Tibial artery (tissue), 4 donors: ENCODE measurements around the gene ZGPAT.

Source experiments
- DNase-seq, 2 donors: peaks; one replicate each; pipeline ENCODE4 v3.0.0-alpha.2; 2019
- H3K27ac ChIP-seq, 2 donors: fragments of 200-600 bp; sonication (generic) in 1 of 2; 1 replicate in 1 of 2; 2 replicates in 1 of 2; pipeline ENCODE4 v1.5.1; 2018 to 2019; ENCODE audit warnings: mild to moderate bottlenecking in 1 of 2
- H3K27me3 ChIP-seq, 2 donors: fragments of 200-600 bp; sonication (generic) in 1 of 2; one replicate each; pipeline versions ENCODE4 v1.5.1 to v1.6.0; 2016 to 2019
- H3K36me3 ChIP-seq, 3 donors: fragments of 200-600 bp; sonication (generic) in 2 of 3; one replicate each; pipeline ENCODE4 v1.5.1; 2016 to 2019; ENCODE audit warnings: mild to moderate bottlenecking in 2 of 3
- H3K4me1 ChIP-seq, 4 donors: fragments of 200-600 bp; sonication (generic) in 2 of 4; 1 replicate in 3 of 4; 2 replicates in 1 of 4; pipeline ENCODE4 v1.5.1; 2016 to 2019
- H3K4me3 ChIP-seq, 2 donors: fragments of 200-600 bp; sonication (generic) in 1 of 2; 1 replicate in 1 of 2; 2 replicates in 1 of 2; pipeline ENCODE4 v1.5.1; 2018 to 2019; ENCODE audit warnings: mild to moderate bottlenecking in 2 of 2
- H3K9me3 ChIP-seq, 3 donors: fragments of 200-600 bp; sonication (generic) in 1 of 3; one replicate each; pipeline ENCODE4 v1.5.1; 2016 to 2019
- CTCF ChIP-seq, 2 experiments: fragments of 200-600 bp in 1 of 2; fragments of 450-650 bp in 1 of 2; IDR thresholded peaks; one replicate each; pipeline ENCODE4 v1.5.1; 2017 to 2019; ENCODE audit warnings: antibody characterized with exemption in 2 of 2, mild to moderate bottlenecking in 1 of 2, moderate library complexity in 1 of 2
- intact Hi-C: fragments of 100-400 bp; cut with DNase I; formaldehyde crosslinking; loops from one replicate; pipeline ENCODE4 v1.15.0; 2023; ENCODE audit warnings: low total_unique reads

ZGPAT gene

GRCh38 chr20:63751471-63752271 lies 43.8 kb downstream of the ZGPAT start:
- no peak for DNase-seq
- no peak overlapping the region for H3K4me3 ChIP-seq
- H3K27me3 ChIP-seq, result no peaks in the 10 kb centered on the region
- H3K27ac ChIP-seq, result no peak overlapping the region
- H3K4me1 ChIP-seq, result no peaks in the 10 kb centered on the region
- peaks cover 0 to 19% (median 0%) of the 10 kb centered on the region in 3 donors for H3K36me3 ChIP-seq
- TF ChIP-seq CTCF (IDR thresholded peaks at IDR 0.05), result no peak
- intact Hi-C loops, result no loop called here
- H3K9me3 ChIP-seq, result no peaks in the 10 kb centered on the region

- intact Hi-C loops, result no loop called here
- H3K4me3 ChIP-seq, result no peak overlapping the region
- H3K27ac ChIP-seq, result no peak overlapping the region
- H3K27me3 ChIP-seq, result no peaks in the 10 kb centered on the region
- no peak for TF ChIP-seq CTCF (IDR thresholded peaks at IDR 0.05)
- no peak for DNase-seq
- no peaks in the 10 kb centered on the region for H3K9me3 ChIP-seq
- H3K4me1 ChIP-seq, result no peaks in the 10 kb centered on the region
- H3K36me3 ChIP-seq, result peaks cover 0 to 16% (median 0%) of the 10 kb centered on the region in 3 donors
These were observed 44.7 kb downstream of the ZGPAT start for GRCh38 chr20:63752411-63753101.

- H3K4me1 ChIP-seq, result no peaks in the 10 kb centered on the region
- peaks cover 0 to 16% (median 0%) of the 10 kb centered on the region in 3 donors for H3K36me3 ChIP-seq
- TF ChIP-seq CTCF (IDR thresholded peaks at IDR 0.05), result no peak
- H3K9me3 ChIP-seq, result no peaks in the 10 kb centered on the region
- H3K4me3 ChIP-seq, result no peak overlapping the region
- no peak overlapping the region for H3K27ac ChIP-seq
- no peaks in the 10 kb centered on the region for H3K27me3 ChIP-seq
- intact Hi-C loops, result no loop called here
- DNase-seq, result no peak
These were observed 45.5 kb downstream of the ZGPAT start for GRCh38 chr20:63753381-63753780.

- H3K27me3 ChIP-seq, result no peaks in the 10 kb centered on the region
- H3K27ac ChIP-seq, result no peak overlapping the region
- no peaks in the 10 kb centered on the region for H3K4me1 ChIP-seq
- intact Hi-C loops, result no loop called here
- TF ChIP-seq CTCF (IDR thresholded peaks at IDR 0.05), result no peak
- no peaks in the 10 kb centered on the region for H3K9me3 ChIP-seq
- peaks cover 0 to 16% (median 0%) of the 10 kb centered on the region in 3 donors for H3K36me3 ChIP-seq
- H3K4me3 ChIP-seq, result no peak overlapping the region
- DNase-seq, result no peak
These were observed 46.2 kb downstream of the ZGPAT start for GRCh38 chr20:63754008-63754407.

- intact Hi-C loops, result no loop called here
- Histone ChIP-seq H3K27ac (no peak overlapping the region), H3K9me3 (no peaks in the 10 kb centered on the region), H3K36me3 (peaks cover 0 to 8% (median 0%) of the 10 kb centered on the region in 3 donors), H3K27me3 (no peaks in the 10 kb centered on the region), H3K4me3 (no peak overlapping the region), H3K4me1 (no peaks in the 10 kb centered on the region)
- no peak for DNase-seq
- TF ChIP-seq CTCF (IDR thresholded peaks at IDR 0.05), result no peak
These were observed 48.3 kb downstream of the ZGPAT start for GRCh38 chr20:63755933-63756647.
